SK-N-SH (cell line): ENCODE data around the gene KCNQ2.

Experiments used
- ELF1 ChIP-seq: IDR thresholded peaks from 2 replicates; pipeline ENCODE4 v1.4.0; 2012
- NRF1 ChIP-seq: IDR thresholded peaks from 2 replicates; pipeline ENCODE4 v1.6.1; 2012; ENCODE audit warnings: low read depth, mild to moderate bottlenecking, low read length
- SMC3 ChIP-seq: IDR thresholded peaks from 2 replicates; pipeline ENCODE4 v1.6.1; 2012; ENCODE audit warnings: low read depth, low read length, improper control_type of control experiment
- TF ChIP-seq, protein P1 (sequence below): fragments of 200-600 bp; sonication (generic); IDR thresholded peaks from 2 replicates; pipeline ENCODE4 v1.6.1; 2017; ENCODE audit warnings: antibody characterized with exemption, mild to moderate bottlenecking, moderate library complexity

DNA sequence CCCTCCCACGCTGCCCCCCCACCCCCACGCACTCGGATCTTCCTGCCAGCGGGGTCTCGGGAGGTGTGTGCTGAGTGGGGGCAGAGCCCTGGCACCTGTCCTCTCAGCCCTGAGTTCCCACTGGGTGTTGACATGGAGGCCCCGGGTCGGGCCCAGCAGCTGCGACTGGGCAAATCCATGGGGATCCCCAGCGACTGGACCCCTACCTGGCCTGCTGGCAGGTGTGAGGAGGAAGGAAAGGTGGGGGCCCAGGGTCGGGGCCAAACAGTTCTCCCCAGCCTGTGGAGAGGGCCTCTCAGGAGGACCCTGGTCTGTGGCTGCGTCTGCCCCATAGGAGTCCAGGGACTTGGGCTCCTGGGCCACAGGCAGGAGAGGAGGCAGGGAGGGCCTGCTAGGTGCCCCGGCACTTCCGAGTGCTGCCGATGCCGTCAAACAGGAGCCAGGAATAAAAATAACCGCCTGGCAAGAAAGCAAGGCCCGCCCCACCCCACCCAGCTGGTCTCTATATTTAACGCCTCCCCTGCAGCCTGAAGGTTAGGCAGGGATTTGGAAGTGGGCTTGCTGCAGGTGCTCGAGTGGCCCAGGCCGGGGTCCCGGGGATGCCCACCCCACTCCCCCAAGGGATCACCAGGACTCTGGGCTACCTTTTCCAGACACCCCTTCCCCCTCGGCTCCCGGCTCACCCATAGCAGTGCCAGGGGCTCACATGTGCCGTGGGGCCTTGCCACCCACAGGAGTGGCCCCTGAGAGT is 27.9 kb upstream of the KCNQ2 start:
- TF ChIP-seq ELF1 (no peak), NRF1 (no peak), SMC3 (no peak)
- TF ChIP-seq, protein P1, sequence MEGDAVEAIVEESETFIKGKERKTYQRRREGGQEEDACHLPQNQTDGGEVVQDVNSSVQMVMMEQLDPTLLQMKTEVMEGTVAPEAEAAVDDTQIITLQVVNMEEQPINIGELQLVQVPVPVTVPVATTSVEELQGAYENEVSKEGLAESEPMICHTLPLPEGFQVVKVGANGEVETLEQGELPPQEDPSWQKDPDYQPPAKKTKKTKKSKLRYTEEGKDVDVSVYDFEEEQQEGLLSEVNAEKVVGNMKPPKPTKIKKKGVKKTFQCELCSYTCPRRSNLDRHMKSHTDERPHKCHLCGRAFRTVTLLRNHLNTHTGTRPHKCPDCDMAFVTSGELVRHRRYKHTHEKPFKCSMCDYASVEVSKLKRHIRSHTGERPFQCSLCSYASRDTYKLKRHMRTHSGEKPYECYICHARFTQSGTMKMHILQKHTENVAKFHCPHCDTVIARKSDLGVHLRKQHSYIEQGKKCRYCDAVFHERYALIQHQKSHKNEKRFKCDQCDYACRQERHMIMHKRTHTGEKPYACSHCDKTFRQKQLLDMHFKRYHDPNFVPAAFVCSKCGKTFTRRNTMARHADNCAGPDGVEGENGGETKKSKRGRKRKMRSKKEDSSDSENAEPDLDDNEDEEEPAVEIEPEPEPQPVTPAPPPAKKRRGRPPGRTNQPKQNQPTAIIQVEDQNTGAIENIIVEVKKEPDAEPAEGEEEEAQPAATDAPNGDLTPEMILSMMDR, result no peak
